IMR-90 (cell line): ENCODE data around the gene FAM174B. TPM values are rescaled to one million over a fixed set of nuclear protein-coding genes. Genes with fewer than 3 reads are reported as not detected.

Experiments
- ATAC-seq: fragments of 200-7000 bp; cut with Tn5 transposase; 2 replicates; pipeline ENCODE4 v1.9.1; 2020; ENCODE audit warnings: low read depth, mild to moderate bottlenecking, moderate library complexity
- BruUV-seq: library from RNA; stranded (reverse); fragments of 400-500 nt; replicated peaks from 2 replicates; lab custom pipeline; 2021; lab: Mats Ljungman, UMichigan
- CTCF ChIA-PET: fragments of 300-600 bp; formaldehyde crosslinking; extraction: SDS; loops from one replicate; lab custom pipeline; 2021; ENCODE audit warnings: antibody characterized with exemption; lab: Yijun Ruan, JAX
- POLR2A ChIA-PET: fragments of 300-600 bp; sonication (Branson Sonifier 250); formaldehyde crosslinking; loops from one replicate; lab custom pipeline; 2022; ENCODE audit warnings: antibody characterized with exemption; ENCODE audit not compliant: unreplicated experiment; lab: Charles Lee
- DNase-seq: peaks from one replicate; pipeline ENCODE4 v3.0.0; 2013
- H2AFZ ChIP-seq: replicated peaks from 2 replicates; pipeline ENCODE3; 2013; ENCODE audit warnings: low read length, mild to moderate bottlenecking; ENCODE audit not compliant: poor library complexity
- H2AK5ac ChIP-seq: 2 replicates; pipeline ENCODE4 v1.6.1; 2013; ENCODE audit warnings: low read depth, low read length, inconsistent platforms
- H2AK9ac ChIP-seq: replicated peaks from 2 replicates; pipeline ENCODE3; 2013; ENCODE audit warnings: mild to moderate bottlenecking, low read depth, low read length, moderate library complexity; ENCODE audit not compliant: poor library complexity
- H2BK120ac ChIP-seq: 2 replicates; pipeline ENCODE4 v1.6.1; 2013; ENCODE audit warnings: low read depth, low read length, inconsistent platforms
- H2BK15ac ChIP-seq: 3 replicates; pipeline ENCODE4 v1.6.1; 2013; ENCODE audit warnings: low read depth, low read length, inconsistent platforms
- H2BK20ac ChIP-seq: 2 replicates; pipeline ENCODE4 v1.6.1; 2013; ENCODE audit warnings: low read depth, mild to moderate bottlenecking, inconsistent platforms, low read length, moderate library complexity
- H2BK5ac ChIP-seq: 2 replicates; pipeline ENCODE4 v1.6.1; 2013; ENCODE audit warnings: mild to moderate bottlenecking, low read depth, low read length, inconsistent platforms; ENCODE audit not compliant: poor library complexity, severe bottlenecking
- H3K14ac ChIP-seq: replicated peaks from 2 replicates; pipeline ENCODE4 v1.6.1; 2013; ENCODE audit warnings: low read depth, low read length, inconsistent platforms
- H3K18ac ChIP-seq: 2 replicates; pipeline ENCODE4 v1.6.1; 2013; ENCODE audit warnings: low read depth, low read length, control low read depth
- H3K23ac ChIP-seq: 2 replicates; pipeline ENCODE4 v1.6.1; 2013; ENCODE audit warnings: low read depth, low read length, inconsistent platforms
- H3K27ac ChIP-seq: 2 replicates; pipeline ENCODE4 v1.5.1; 2013; ENCODE audit warnings: mild to moderate bottlenecking, control low read depth, low read length; ENCODE audit not compliant: insufficient read depth
- H3K27me3 ChIP-seq: 2 replicates; pipeline ENCODE4 v1.6.1; 2013; ENCODE audit warnings: low read length; ENCODE audit not compliant: control insufficient read depth, insufficient read depth
- H3K36me3 ChIP-seq: 2 replicates; pipeline ENCODE4 v1.6.1; 2013; ENCODE audit warnings: low read length, mixed read lengths; ENCODE audit not compliant: control insufficient read depth, insufficient read depth
- H3K4ac ChIP-seq: 2 replicates; pipeline ENCODE4 v1.6.1; 2013; ENCODE audit warnings: low read depth, low read length, inconsistent platforms
- H3K4me1 ChIP-seq: 2 replicates; pipeline ENCODE4 v1.6.1; 2013; ENCODE audit warnings: low read length, mixed read lengths; ENCODE audit not compliant: control insufficient read depth, insufficient read depth
- H3K4me2 ChIP-seq: 2 replicates; pipeline ENCODE4 v1.6.1; 2013; ENCODE audit warnings: low read depth, mild to moderate bottlenecking, control low read depth, low read length, moderate library complexity
- H3K4me3 ChIP-seq: 2 replicates; pipeline ENCODE4 v1.5.1; 2013; ENCODE audit warnings: low read depth, mild to moderate bottlenecking, control low read depth, low read length, moderate library complexity; ENCODE audit not compliant: insufficient read depth
- H3K56ac ChIP-seq: 2 replicates; pipeline ENCODE4 v1.6.1; 2013; ENCODE audit warnings: low read length, inconsistent platforms; ENCODE audit not compliant: insufficient read depth; ENCODE audit errors: extremely low read depth
- H3K79me1 ChIP-seq, 2 experiments: 2 replicates each; pipeline ENCODE4 v1.6.1; 2013; ENCODE audit warnings: low read length in 2 of 2, inconsistent platforms in 1 of 2, low read depth in 1 of 2
- H3K9ac ChIP-seq: 2 replicates; pipeline ENCODE4 v1.6.1; 2013; ENCODE audit warnings: low read depth, low read length, control low read depth
- H3K9me1 ChIP-seq: 2 replicates; pipeline ENCODE4 v1.6.1; 2013; ENCODE audit warnings: low read length, inconsistent platforms; ENCODE audit not compliant: insufficient read depth
- H3K9me3 ChIP-seq: 2 replicates; pipeline ENCODE4 v1.6.1; 2013; ENCODE audit warnings: low read length; ENCODE audit not compliant: control insufficient read depth, insufficient read depth
- H4K20me1 ChIP-seq: 2 replicates; pipeline ENCODE4 v1.6.1; 2013; ENCODE audit warnings: low read length, inconsistent platforms; ENCODE audit not compliant: insufficient read depth
- H4K5ac ChIP-seq: 2 replicates; pipeline ENCODE4 v1.6.1; 2013; ENCODE audit warnings: mild to moderate bottlenecking, low read depth, low read length, control low read depth
- H4K8ac ChIP-seq, 2 experiments: 2 replicates each; pipeline ENCODE4 v1.6.1; 2013; ENCODE audit warnings: low read depth in 2 of 2, low read length in 2 of 2, control low read depth in 1 of 2, inconsistent platforms in 1 of 2
- H4K91ac ChIP-seq: 2 replicates; pipeline ENCODE4 v1.6.1; 2013; ENCODE audit warnings: low read depth, low read length, inconsistent platforms; ENCODE audit not compliant: insufficient read depth
- BHLHE40 ChIP-seq: fragments of 150-350 bp; IDR thresholded peaks from 2 replicates; pipeline ENCODE4 v1.6.1; 2016; ENCODE audit warnings: mild to moderate bottlenecking, low read depth, low read length
- CEBPB ChIP-seq: IDR thresholded peaks from 2 replicates; pipeline ENCODE4 v1.6.1; 2012; ENCODE audit warnings: low read depth, low read length, improper control_type of control experiment
- CHD1 ChIP-seq: IDR thresholded peaks from 2 replicates; pipeline ENCODE4 v1.6.1; 2012; ENCODE audit warnings: low read depth, low read length, improper control_type of control experiment
- MAZ ChIP-seq: IDR thresholded peaks from 2 replicates; pipeline ENCODE4 v1.6.1; 2012; ENCODE audit warnings: low read depth, mild to moderate bottlenecking, low read length, improper control_type of control experiment, moderate library complexity, borderline replicate concordance
- MXI1 ChIP-seq: IDR thresholded peaks from 2 replicates; pipeline ENCODE4 v1.6.1; 2012; ENCODE audit warnings: low read depth, mild to moderate bottlenecking, low read length, moderate library complexity, borderline replicate concordance
- NFE2L2 ChIP-seq: fragments of 150-350 bp; IDR thresholded peaks from 2 replicates; pipeline ENCODE4 v1.6.1; 2016; ENCODE audit warnings: low read depth, mild to moderate bottlenecking, low read length
- POLR2A ChIP-seq: IDR thresholded peaks from 2 replicates; pipeline ENCODE4 v1.6.1; 2012; ENCODE audit warnings: mild to moderate bottlenecking, low read depth, low read length
- RCOR1 ChIP-seq: IDR thresholded peaks from 2 replicates; pipeline ENCODE4 v1.6.1; 2012; ENCODE audit warnings: mild to moderate bottlenecking, low read length, improper control_type of control experiment; ENCODE audit not compliant: insufficient replicate concordance
- RFX5 ChIP-seq: IDR thresholded peaks from 2 replicates; pipeline ENCODE4 v1.8.0; 2012; ENCODE audit warnings: low read depth, mild to moderate bottlenecking, low read length, moderate library complexity
- SMC3 ChIP-seq: fragments of 150-350 bp; IDR thresholded peaks from 2 replicates; pipeline ENCODE4 v1.6.1; 2016; ENCODE audit warnings: low read depth, mild to moderate bottlenecking, antibody characterized with exemption, low read length, moderate library complexity
- WGBS, 2 experiments: methylation state at CpG; one replicate each; pipeline versions ENCODE4 v1.1.5 to v1.1.7; 2013; ENCODE audit warnings: missing lambda C conversion rate in 2 of 2; ENCODE audit not compliant: insufficient read length in 1 of 2; ENCODE audit errors: extremely low coverage in 2 of 2; 5-methylcytosine and 5-hydroxymethylcytosine counted together
- dilution Hi-C: fragments of 300-500 bp; cut with HindIII; formaldehyde crosslinking; loops from one replicate; pipeline ENCODE4 v1.14.3; 2018; ENCODE audit warnings: low sequenced_read_pairs; ENCODE audit not compliant: unreplicated experiment
- in situ Hi-C: fragments of 300-500 bp; cut with MboI; formaldehyde crosslinking; loops from 3 replicates; pipeline ENCODE4 v1.14.3; 2019; ENCODE audit warnings: low sequenced_read_pairs, inconsistent platforms, mixed read lengths
- intact Hi-C: fragments of 100-400 bp; cut with micrococcal nuclease; formaldehyde crosslinking; loops from 2 replicates; pipeline ENCODE4 v1.10.0; 2022
- polyA plus RNA-seq, 3 experiments: library from polyadenylated mRNA; depleted of rRNA; stranded (reverse); fragments of >200 nt; gene quantifications; 2 replicates each; pipeline ENCODE4 v1.2.3, GENCODE V29; 2012; ENCODE audit warnings: low replicate concordance in 1 of 3
- total RNA-seq: library from RNA; depleted of rRNA; stranded (reverse); fragments of >200 nt; gene quantifications from 2 replicates; pipeline ENCODE4 v1.2.3, GENCODE V29; 2012
- TF ChIP-seq, protein P1 (sequence below): fragments of 150-350 bp; IDR thresholded peaks from 2 replicates; pipeline ENCODE4 v1.6.1; 2016; ENCODE audit warnings: low read depth, mild to moderate bottlenecking, low read length, moderate library complexity, borderline replicate concordance
- TF ChIP-seq, protein P2 (sequence below): conservative IDR thresholded peaks from 2 replicates; pipeline ENCODE4 v1.5.1; 2012; ENCODE audit warnings: mild to moderate bottlenecking, low read depth, low read length, improper control_type of control experiment

FAM174B gene
- total and polyA plus RNA-seq, 2 of the 4 experiments (the other 2 are of a cell fraction): 0.18 to 0.56 TPM

DNA sequence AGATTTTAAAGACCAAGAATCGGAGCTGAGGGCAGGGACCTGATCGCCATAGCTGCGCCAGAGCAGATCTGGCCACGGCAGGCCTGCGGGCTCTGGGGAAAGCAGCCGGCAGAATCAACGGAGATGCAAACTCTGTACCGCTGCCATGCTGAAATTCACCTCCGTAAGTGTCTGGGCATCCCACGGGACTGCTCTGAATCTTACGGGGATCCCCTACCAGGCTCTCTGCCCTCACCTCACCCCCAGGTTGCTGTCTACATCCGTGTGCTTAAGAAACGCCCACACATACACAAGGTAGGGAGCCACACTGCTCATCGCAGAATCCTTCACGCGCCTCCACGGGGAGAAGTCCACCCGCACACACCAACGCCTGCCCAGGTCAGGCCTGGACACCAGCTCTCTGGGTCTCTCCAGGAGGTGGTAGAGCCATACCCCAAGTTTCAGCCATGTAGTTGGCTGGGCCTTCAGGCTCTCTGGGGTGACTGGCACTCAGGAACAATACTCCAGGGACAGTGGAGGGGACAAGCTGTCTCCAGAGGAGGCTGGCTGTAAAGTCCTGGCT lies 33.5 kb downstream of the FAM174B start:
- ChIA-PET CTCF (no interaction called here), POLR2A (no interaction called here)
- no peak overlapping the region for H2AK5ac ChIP-seq
- H2BK20ac ChIP-seq: no peak overlapping the region
- dilution Hi-C loops (no loop called here), intact Hi-C loops (no loop called here), in situ Hi-C loops (no loop called here)
- TF ChIP-seq, protein P1, sequence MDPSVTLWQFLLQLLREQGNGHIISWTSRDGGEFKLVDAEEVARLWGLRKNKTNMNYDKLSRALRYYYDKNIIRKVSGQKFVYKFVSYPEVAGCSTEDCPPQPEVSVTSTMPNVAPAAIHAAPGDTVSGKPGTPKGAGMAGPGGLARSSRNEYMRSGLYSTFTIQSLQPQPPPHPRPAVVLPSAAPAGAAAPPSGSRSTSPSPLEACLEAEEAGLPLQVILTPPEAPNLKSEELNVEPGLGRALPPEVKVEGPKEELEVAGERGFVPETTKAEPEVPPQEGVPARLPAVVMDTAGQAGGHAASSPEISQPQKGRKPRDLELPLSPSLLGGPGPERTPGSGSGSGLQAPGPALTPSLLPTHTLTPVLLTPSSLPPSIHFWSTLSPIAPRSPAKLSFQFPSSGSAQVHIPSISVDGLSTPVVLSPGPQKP: no peak
- TF ChIP-seq CHD1 (no peak), POLR2A (no peak), SMC3 (no peak), CEBPB (no peak), MXI1 (no peak), RFX5 (no peak), NFE2L2 (no peak), RCOR1 (no peak), BHLHE40 (no peak), MAZ (no peak)
- TF ChIP-seq, protein P2, sequence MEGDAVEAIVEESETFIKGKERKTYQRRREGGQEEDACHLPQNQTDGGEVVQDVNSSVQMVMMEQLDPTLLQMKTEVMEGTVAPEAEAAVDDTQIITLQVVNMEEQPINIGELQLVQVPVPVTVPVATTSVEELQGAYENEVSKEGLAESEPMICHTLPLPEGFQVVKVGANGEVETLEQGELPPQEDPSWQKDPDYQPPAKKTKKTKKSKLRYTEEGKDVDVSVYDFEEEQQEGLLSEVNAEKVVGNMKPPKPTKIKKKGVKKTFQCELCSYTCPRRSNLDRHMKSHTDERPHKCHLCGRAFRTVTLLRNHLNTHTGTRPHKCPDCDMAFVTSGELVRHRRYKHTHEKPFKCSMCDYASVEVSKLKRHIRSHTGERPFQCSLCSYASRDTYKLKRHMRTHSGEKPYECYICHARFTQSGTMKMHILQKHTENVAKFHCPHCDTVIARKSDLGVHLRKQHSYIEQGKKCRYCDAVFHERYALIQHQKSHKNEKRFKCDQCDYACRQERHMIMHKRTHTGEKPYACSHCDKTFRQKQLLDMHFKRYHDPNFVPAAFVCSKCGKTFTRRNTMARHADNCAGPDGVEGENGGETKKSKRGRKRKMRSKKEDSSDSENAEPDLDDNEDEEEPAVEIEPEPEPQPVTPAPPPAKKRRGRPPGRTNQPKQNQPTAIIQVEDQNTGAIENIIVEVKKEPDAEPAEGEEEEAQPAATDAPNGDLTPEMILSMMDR: no peak
- no TSS peak for BruUV-seq
- H3K9me3 ChIP-seq: no peaks in the 10 kb centered on the region
- H2BK120ac ChIP-seq: no peak overlapping the region
- H3K79me1 ChIP-seq: no peaks in the 10 kb centered on the region
- no peaks in the 10 kb centered on the region for H3K9me1 ChIP-seq
- H3K4me3 ChIP-seq: no peak overlapping the region
- H4K20me1 ChIP-seq: no peaks in the 10 kb centered on the region
- H3K4ac ChIP-seq: no peak overlapping the region
- no peak overlapping the region for H3K9ac ChIP-seq
- no peak for ATAC-seq
- no peak overlapping the region for H2AK9ac ChIP-seq
- peaks cover 4% of the 10 kb centered on the region; the same call in 1 of the 2 replicates for H3K4me1 ChIP-seq
- no peak overlapping the region for H4K5ac ChIP-seq
- H2BK5ac ChIP-seq: no peak overlapping the region
- WGBS, 2 experiments: 95% methylated on average over 11 of the region's 19 CpGs; no CpG with 5 or more reads in 1 of the 2 experiments
- no peak overlapping the region for H4K91ac ChIP-seq
- H3K27ac ChIP-seq: no peak overlapping the region
- H3K14ac ChIP-seq: no peak overlapping the region
- H3K27me3 ChIP-seq: no peaks in the 10 kb centered on the region
- no peak overlapping the region for H2AFZ ChIP-seq
- H3K4me2 ChIP-seq: no peak overlapping the region
- no peak for DNase-seq
- no peak overlapping the region for H4K8ac ChIP-seq
- H2BK15ac ChIP-seq: no peak overlapping the region
- no peak overlapping the region for H3K56ac ChIP-seq
- no peak overlapping the region for H3K18ac ChIP-seq
- no peaks in the 10 kb centered on the region for H3K36me3 ChIP-seq
- no peak overlapping the region for H3K23ac ChIP-seq
